K562 (cell line): ENCODE data around the gene GALNS.

Experiments
- CTCF ChIP-seq, 3 experiments: IDR thresholded peaks in 2 of 3; conservative IDR thresholded peaks in 1 of 3; 2 replicates each; pipeline ENCODE4 v1.5.1; 2011 to 2012; ENCODE audit warnings: low read length in 3 of 3, mild to moderate bottlenecking in 3 of 3, control low read depth in 2 of 3, improper control_type of control experiment in 1 of 3, inconsistent platforms in 1 of 3, low read depth in 1 of 3, mixed read lengths in 1 of 3, moderate library complexity in 1 of 3; ENCODE audit not compliant: insufficient read depth in 2 of 3
- POLR2A ChIP-seq: fragments of 450-650 bp; conservative IDR thresholded peaks from 2 replicates; pipeline ENCODE4 v1.6.1; 2016
- RAD21 ChIP-seq, 2 experiments: fragments of 250-450 bp in 1 of 2; fragments of 450-650 bp in 1 of 2; sonication (Bioruptor Pico) in 1 of 2; formaldehyde crosslinking in 1 of 2; IDR thresholded peaks in 1 of 2; conservative IDR thresholded peaks in 1 of 2; 2 replicates each; pipeline versions ENCODE4 v1.4.0 to v1.8.0; 2020 to 2022; ENCODE audit warnings: mild to moderate bottlenecking in 2 of 2, moderate library complexity in 1 of 2
- SIN3A ChIP-seq, 2 experiments: fragments of 150-350 bp in 1 of 2; IDR thresholded peaks; 2 replicates each; pipeline ENCODE4 v1.6.1; 2011 to 2016; ENCODE audit warnings: borderline replicate concordance in 2 of 2, low read depth in 2 of 2, low read length in 2 of 2, mild to moderate bottlenecking in 2 of 2, moderate library complexity in 2 of 2; ENCODE audit not compliant: control insufficient read depth in 1 of 2
- USF2 ChIP-seq: sonication (generic); formaldehyde crosslinking; IDR thresholded peaks from 2 replicates; pipeline ENCODE4 v1.5.0; 2020; ENCODE audit warnings: missing genetic modification reagents
- XRCC4 ChIP-seq: IDR thresholded peaks from one replicate; pipeline ENCODE4 v1.6.1; 2011; ENCODE audit not compliant: insufficient read depth, insufficient read length; ENCODE audit errors: extremely low read depth
- ZNF23 ChIP-seq: fragments of 250-450 bp; sonication (Bioruptor Pico); IDR thresholded peaks from 2 replicates; pipeline ENCODE4 v1.4.0; 2020; ENCODE audit warnings: mild to moderate bottlenecking
- ZNF57 ChIP-seq: fragments of 450-650 bp; formaldehyde crosslinking; IDR thresholded peaks from 2 replicates; pipeline ENCODE4 v1.4.0; 2020; ENCODE audit warnings: mild to moderate bottlenecking, moderate library complexity

GRCh38 chr16:88866151-88866920 is 9.6 kb upstream of the GALNS start, which contains the start of gene PABPN1L:
- TF ChIP-seq ZNF57 (CRISPR knock-in tag) (no peak), ZNF23 (no peak), CTCF (IDR thresholded peaks at IDR 0.05 in 2 of 3, conservative IDR thresholded peaks at IDR 0.05 in 1 of 3; ENCODE audit: insufficient read depth in 2 of 3, low read depth in 1 of 3, low read length in 3 of 3) (no peak), POLR2A (no peak), USF2 (CRISPR knock-in tag) (no peak), XRCC4 (no peak), RAD21 (CRISPR knock-in tag; conservative IDR thresholded peaks at IDR 0.05 in 1 of 2, IDR thresholded peaks at IDR 0.05 in 1 of 2) (no peak), SIN3A (IDR thresholded peaks at IDR 0.05; ENCODE audit: borderline replicate concordance in 2 of 2, control insufficient read depth in 1 of 2, low read depth in 2 of 2, low read length in 2 of 2) (no peak)
